ENCODE results near the gene AAK1.

GRCh38 chr2:69559442-69560146, 83.9 kb downstream of the AAK1 start:
- TF ChIP-seq EZH2 (IDR thresholded peaks at IDR 0.05): no peak
- TF ChIP-seq, protein P1, sequence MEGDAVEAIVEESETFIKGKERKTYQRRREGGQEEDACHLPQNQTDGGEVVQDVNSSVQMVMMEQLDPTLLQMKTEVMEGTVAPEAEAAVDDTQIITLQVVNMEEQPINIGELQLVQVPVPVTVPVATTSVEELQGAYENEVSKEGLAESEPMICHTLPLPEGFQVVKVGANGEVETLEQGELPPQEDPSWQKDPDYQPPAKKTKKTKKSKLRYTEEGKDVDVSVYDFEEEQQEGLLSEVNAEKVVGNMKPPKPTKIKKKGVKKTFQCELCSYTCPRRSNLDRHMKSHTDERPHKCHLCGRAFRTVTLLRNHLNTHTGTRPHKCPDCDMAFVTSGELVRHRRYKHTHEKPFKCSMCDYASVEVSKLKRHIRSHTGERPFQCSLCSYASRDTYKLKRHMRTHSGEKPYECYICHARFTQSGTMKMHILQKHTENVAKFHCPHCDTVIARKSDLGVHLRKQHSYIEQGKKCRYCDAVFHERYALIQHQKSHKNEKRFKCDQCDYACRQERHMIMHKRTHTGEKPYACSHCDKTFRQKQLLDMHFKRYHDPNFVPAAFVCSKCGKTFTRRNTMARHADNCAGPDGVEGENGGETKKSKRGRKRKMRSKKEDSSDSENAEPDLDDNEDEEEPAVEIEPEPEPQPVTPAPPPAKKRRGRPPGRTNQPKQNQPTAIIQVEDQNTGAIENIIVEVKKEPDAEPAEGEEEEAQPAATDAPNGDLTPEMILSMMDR (IDR thresholded peaks at IDR 0.05): peak; percentile 79
- no peak for TF ChIP-seq EZH2phosphoT487 (IDR thresholded peaks at IDR 0.05)

Data from neural progenitor cell (in vitro differentiated cells).